Ovary (tissue), 3 donors: Measurements from ENCODE around the gene GTPBP1.

Experiments
- CTCF ChIP-seq, 3 donors: fragments of 450-650 bp in 2 of 3; fragments of 200-600 bp in 1 of 3; IDR thresholded peaks; one replicate each; pipeline versions ENCODE4 v1.5.1 to v1.8.0; 2016 to 2022; ENCODE audit warnings: antibody characterized with exemption in 3 of 3, mild to moderate bottlenecking in 1 of 3
- POLR2A ChIP-seq: fragments of 450-650 bp; IDR thresholded peaks from one replicate; pipeline ENCODE4 v1.6.1; 2017; ENCODE audit warnings: antibody characterized with exemption, mild to moderate bottlenecking, moderate library complexity
- donor health status: DM: no; HTN: no; CAD: no.

GRCh38 chr22:38737302-38738060 is 31.7 kb downstream of the GTPBP1 start:
- TF ChIP-seq CTCF (IDR thresholded peaks at IDR 0.05) (no peak), POLR2A (no peak)
